Nephron (organoid): Measurements from ENCODE around the gene PSPC1.
A peak's percentile ranks its signal among the peaks of the same experiment; 100 is the strongest.

Experiments used
- H3K27ac Mint-ChIP-seq, 3 experiments: 2 replicates each; pipeline ENCODE4 v1.8.0; 2020; ENCODE audit warnings: mixed read lengths in 3 of 3, mild to moderate bottlenecking in 2 of 3, moderate library complexity in 1 of 3
- H3K27me3 Mint-ChIP-seq: 2 replicates; pipeline ENCODE4 v1.8.0; 2021; ENCODE audit warnings: low read depth, mild to moderate bottlenecking, moderate library complexity, mixed read lengths
- H3K36me3 Mint-ChIP-seq: 2 replicates; pipeline ENCODE4 v1.8.0; 2020; ENCODE audit warnings: low read depth, mixed read lengths
- H3K4me1 Mint-ChIP-seq: 2 replicates; pipeline ENCODE4 v1.8.0; 2020; ENCODE audit warnings: mixed read lengths
- H3K4me3 Mint-ChIP-seq, 3 experiments: 2 replicates each; pipeline ENCODE4 v1.8.0; 2020; ENCODE audit warnings: mild to moderate bottlenecking in 3 of 3, mixed read lengths in 3 of 3, moderate library complexity in 2 of 3
- H3K9me3 Mint-ChIP-seq: 2 replicates; pipeline ENCODE4 v1.8.0; 2020; ENCODE audit warnings: mixed read lengths
- TF ChIP-seq, protein P1 (sequence below), 3 experiments: fragments of 200-600 bp; sonication (generic); IDR thresholded peaks; one replicate each; pipeline ENCODE4 v1.5.0; 2021; ENCODE audit warnings: antibody characterized with exemption in 3 of 3; ENCODE audit not compliant: unreplicated experiment in 3 of 3

PSPC1 gene

GRCh38 chr13:19810996-19811881 is 28.5 kb upstream of the PSPC1 start:
- Mint-ChIP-seq H3K9me3 (no peaks in the 10 kb centered on the region), H3K27me3 (no peaks in the 10 kb centered on the region), H3K27ac (no peak overlapping the region), H3K4me1 (no peaks in the 10 kb centered on the region), H3K36me3 (peaks cover 22% of the 10 kb centered on the region), H3K4me3 (no peak overlapping the region)
- TF ChIP-seq, protein P1, sequence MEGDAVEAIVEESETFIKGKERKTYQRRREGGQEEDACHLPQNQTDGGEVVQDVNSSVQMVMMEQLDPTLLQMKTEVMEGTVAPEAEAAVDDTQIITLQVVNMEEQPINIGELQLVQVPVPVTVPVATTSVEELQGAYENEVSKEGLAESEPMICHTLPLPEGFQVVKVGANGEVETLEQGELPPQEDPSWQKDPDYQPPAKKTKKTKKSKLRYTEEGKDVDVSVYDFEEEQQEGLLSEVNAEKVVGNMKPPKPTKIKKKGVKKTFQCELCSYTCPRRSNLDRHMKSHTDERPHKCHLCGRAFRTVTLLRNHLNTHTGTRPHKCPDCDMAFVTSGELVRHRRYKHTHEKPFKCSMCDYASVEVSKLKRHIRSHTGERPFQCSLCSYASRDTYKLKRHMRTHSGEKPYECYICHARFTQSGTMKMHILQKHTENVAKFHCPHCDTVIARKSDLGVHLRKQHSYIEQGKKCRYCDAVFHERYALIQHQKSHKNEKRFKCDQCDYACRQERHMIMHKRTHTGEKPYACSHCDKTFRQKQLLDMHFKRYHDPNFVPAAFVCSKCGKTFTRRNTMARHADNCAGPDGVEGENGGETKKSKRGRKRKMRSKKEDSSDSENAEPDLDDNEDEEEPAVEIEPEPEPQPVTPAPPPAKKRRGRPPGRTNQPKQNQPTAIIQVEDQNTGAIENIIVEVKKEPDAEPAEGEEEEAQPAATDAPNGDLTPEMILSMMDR (IDR thresholded peaks at IDR 0.05; ENCODE audit: unreplicated experiment in 3 of 3) = no peak

GRCh38 chr13:19810151-19810550 is 27.4 kb upstream of the PSPC1 start:
- no peaks in the 10 kb centered on the region for H3K9me3 Mint-ChIP-seq
- no peak overlapping the region for H3K4me3 Mint-ChIP-seq
- H3K4me1 Mint-ChIP-seq = no peaks in the 10 kb centered on the region
- TF ChIP-seq, protein P1 (IDR thresholded peaks at IDR 0.05; ENCODE audit: unreplicated experiment in 3 of 3) = no peak
- peaks cover 24% of the 10 kb centered on the region for H3K36me3 Mint-ChIP-seq
- H3K27me3 Mint-ChIP-seq = no peaks in the 10 kb centered on the region
- no peak overlapping the region for H3K27ac Mint-ChIP-seq

DNA sequence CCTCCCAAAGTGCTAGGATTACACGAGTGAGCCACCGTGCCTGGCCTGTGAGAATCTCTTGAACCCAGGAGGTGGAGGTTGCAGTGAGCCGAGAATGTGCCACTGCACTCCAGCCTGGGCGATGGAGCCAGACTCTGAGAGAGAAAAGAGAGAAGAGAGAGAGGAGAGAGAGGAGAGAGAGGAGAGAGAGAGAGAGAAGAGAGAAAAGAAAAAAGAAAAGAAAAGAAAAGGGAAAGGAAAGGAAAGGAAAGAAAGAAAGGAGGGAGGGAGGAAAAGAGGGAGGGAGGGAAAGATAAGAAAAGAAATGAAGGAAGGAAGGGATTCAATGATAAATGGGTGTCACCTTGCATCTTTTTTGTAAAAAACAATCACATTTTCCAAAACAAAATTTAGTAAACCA is 23.0 kb upstream of the PSPC1 start:
- TF ChIP-seq, protein P1 (IDR thresholded peaks at IDR 0.05; ENCODE audit: unreplicated experiment in 3 of 3) = no peak
- no peaks in the 10 kb centered on the region for H3K27me3 Mint-ChIP-seq
- H3K36me3 Mint-ChIP-seq = peaks cover 9% of the 10 kb centered on the region

DNA sequence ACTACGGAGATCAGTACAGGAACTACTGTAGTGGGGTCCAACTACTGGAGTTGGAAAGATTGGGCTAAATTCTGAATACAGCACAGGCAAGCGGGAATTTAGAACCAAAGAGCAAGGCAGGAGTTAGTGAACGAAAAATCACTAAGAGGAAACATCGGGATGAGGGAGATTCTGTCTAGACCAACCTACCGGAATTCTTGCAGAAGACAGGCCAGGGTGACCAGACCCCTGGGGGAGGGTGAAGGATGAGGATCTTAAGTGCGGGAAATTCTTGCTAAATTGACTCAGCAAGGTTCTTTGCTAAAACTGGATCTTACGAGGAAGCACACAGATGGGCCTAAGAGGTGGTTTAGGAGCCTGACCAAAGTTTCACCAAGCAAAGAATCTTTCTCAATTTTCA is 13.2 kb upstream of the PSPC1 start:
- Mint-ChIP-seq H3K9me3 (no peaks in the 10 kb centered on the region), H3K27me3 (no peaks in the 10 kb centered on the region), H3K4me1 (no peaks in the 10 kb centered on the region), H3K4me3 (no peak overlapping the region), H3K27ac (no peak overlapping the region), H3K36me3 (peaks cover 24% of the 10 kb centered on the region)
- TF ChIP-seq, protein P1 (IDR thresholded peaks at IDR 0.05; ENCODE audit: unreplicated experiment in 3 of 3) = no peak

More for the DNA sequence above, 23.0 kb upstream of the PSPC1 start:
- Mint-ChIP-seq H3K4me3 (no peak overlapping the region), H3K27ac (no peak overlapping the region), H3K4me1 (no peaks in the 10 kb centered on the region), H3K9me3 (no peaks in the 10 kb centered on the region)

DNA sequence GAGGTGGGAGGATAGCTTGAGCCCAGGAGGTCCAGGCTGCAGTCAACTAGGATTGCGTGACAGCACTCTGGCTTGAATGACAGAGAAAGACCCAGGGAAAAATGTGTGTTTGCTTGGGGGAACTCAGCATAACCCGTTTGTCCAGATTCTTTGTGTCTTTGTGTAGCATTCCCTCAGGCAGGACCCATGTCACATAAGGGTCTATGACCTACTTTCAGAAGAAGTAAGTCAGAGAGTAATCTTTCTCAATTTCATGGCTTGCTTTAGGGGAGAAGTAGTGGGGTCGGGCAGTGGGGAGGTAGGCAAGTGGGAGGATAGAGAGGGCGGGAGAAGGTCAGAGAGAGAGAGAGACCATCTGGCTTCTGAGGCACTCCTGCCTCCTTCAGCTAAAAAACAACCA is 11.9 kb upstream of the PSPC1 start:
- Mint-ChIP-seq H3K4me1 (no peaks in the 10 kb centered on the region), H3K36me3 (peaks cover 17% of the 10 kb centered on the region), H3K27ac (peak overlapping the region in 2 of 3 experiments; percentile 81 to 91), H3K4me3 (no peak overlapping the region), H3K27me3 (no peaks in the 10 kb centered on the region), H3K9me3 (no peaks in the 10 kb centered on the region)
- TF ChIP-seq, protein P1 (IDR thresholded peaks at IDR 0.05; ENCODE audit: unreplicated experiment in 3 of 3) = no peak
